ENCODE data around the gene EIF4G3.
"Not testable (repeated sequence)": the region's sequence is repeated elsewhere in the genome, so short reads cannot be mapped to it uniquely, and the experiment has no call there.

The EIF4G3 gene

GRCh38 chr1:21100481-21100921 is 76.2 kb downstream of the EIF4G3 start:
- DNase-seq (ENCODE audit: low read depth) = no peak

- DNase-seq (ENCODE audit: low read depth) = no peak
Measured at GRCh38 chr1:21099869-21100131, 76.9 kb downstream of the EIF4G3 start.

- no peak for DNase-seq (ENCODE audit: low read depth)
Measured at GRCh38 chr1:21099034-21099868, 77.4 kb downstream of the EIF4G3 start.

GRCh38 chr1:21098186-21098915 is 78.3 kb downstream of the EIF4G3 start:
- DNase-seq (ENCODE audit: low read depth) = no peak

GRCh38 chr1:21097729-21098128 is 79.0 kb downstream of the EIF4G3 start:
- no peak for DNase-seq (ENCODE audit: low read depth)

GRCh38 chr1:21095976-21096375 is 80.7 kb downstream of the EIF4G3 start:
- no peak for DNase-seq (ENCODE audit: low read depth)

- not testable (repeated sequence) for DNase-seq (ENCODE audit: low read depth)
Measured at GRCh38 chr1:21094282-21094681, 82.4 kb downstream of the EIF4G3 start.

- DNase-seq (ENCODE audit: low read depth) = not testable (repeated sequence)
Measured at GRCh38 chr1:21093271-21093958, 83.3 kb downstream of the EIF4G3 start.

- not testable (repeated sequence) for DNase-seq (ENCODE audit: low read depth)
Measured at GRCh38 chr1:21092545-21092944, 84.2 kb downstream of the EIF4G3 start.

GRCh38 chr1:21091053-21091690 is 85.5 kb downstream of the EIF4G3 start:
- DNase-seq (ENCODE audit: low read depth) = not testable (repeated sequence)

GRCh38 chr1:21090463-21090862 is 86.2 kb downstream of the EIF4G3 start:
- DNase-seq (ENCODE audit: low read depth) = no peak

GRCh38 chr1:21089731-21090130 is 87.0 kb downstream of the EIF4G3 start:
- DNase-seq (ENCODE audit: low read depth) = no peak

- DNase-seq (ENCODE audit: low read depth) = no peak
Measured at GRCh38 chr1:21089299-21089698, 87.4 kb downstream of the EIF4G3 start.

- no peak for DNase-seq (ENCODE audit: low read depth)
Measured at GRCh38 chr1:21084111-21084810, 92.4 kb downstream of the EIF4G3 start.

- no peak for DNase-seq (ENCODE audit: low read depth)
Measured at GRCh38 chr1:21082073-21082472, 94.6 kb downstream of the EIF4G3 start.

- DNase-seq (ENCODE audit: low read depth) = no peak
Measured at GRCh38 chr1:21077085-21077484, 99.6 kb downstream of the EIF4G3 start.

- no peak for DNase-seq (ENCODE audit: low read depth)
Measured at GRCh38 chr1:21072721-21073120, 104.0 kb downstream of the EIF4G3 start.

- no peak for DNase-seq (ENCODE audit: low read depth)
Measured at GRCh38 chr1:21069549-21069948, 107.1 kb downstream of the EIF4G3 start.

- no peak for DNase-seq (ENCODE audit: low read depth)
Measured at GRCh38 chr1:21068937-21069336, 107.8 kb downstream of the EIF4G3 start.

GRCh38 chr1:21067551-21068227 is 109.0 kb downstream of the EIF4G3 start:
- no peak for DNase-seq (ENCODE audit: low read depth)

- no peak for DNase-seq (ENCODE audit: low read depth)
Measured at GRCh38 chr1:21066356-21067012, 110.2 kb downstream of the EIF4G3 start.

All from stimulated activated CD8-positive, alpha-beta memory T cell treated with anti-CD3 and anti-CD28 coated beads, Interleukin-15, amount 100 ng/mL, for 1 hour (primary cell).